HEK293 (cell line): ENCODE results near the gene PRKG1.
"Not testable (repeated sequence)": the region's sequence is repeated elsewhere in the genome, so short reads cannot be mapped to it uniquely, and the experiment has no call there.

Experiments used
- CTCF ChIA-PET: fragments of 350-600 bp; formaldehyde crosslinking; extraction: SDS; loops from one replicate; lab custom pipeline; 2021; ENCODE audit warnings: antibody characterized with exemption; lab: Yijun Ruan, JAX
- POLR2A ChIA-PET: fragments of 300-600 bp; formaldehyde crosslinking; extraction: SDS; loops from one replicate; lab custom pipeline; 2020; ENCODE audit warnings: antibody characterized with exemption, inconsistent platforms; lab: Yijun Ruan, JAX
- H3K27ac ChIP-seq: fragments of 200-500 bp; sonication (Bioruptor generic); 2 replicates; pipeline ENCODE4 v1.5.1; 2014; ENCODE audit warnings: low read depth, low read length, control low read depth, inconsistent platforms; ENCODE audit errors: extremely low read depth
- H3K36me3 ChIP-seq, 2 experiments: fragments of 200-500 bp in 1 of 2; sonication (Bioruptor generic) in 1 of 2; 1 replicate in 1 of 2; 2 replicates in 1 of 2; pipeline ENCODE4 v1.5.1; 2014 to 2017; ENCODE audit warnings: inconsistent platforms in 2 of 2, low read length in 2 of 2; ENCODE audit not compliant: control insufficient read depth in 2 of 2, insufficient read depth in 1 of 2
- H3K4me1 ChIP-seq: fragments of 200-500 bp; sonication (Bioruptor generic); 2 replicates; pipeline ENCODE4 v1.5.1; 2014; ENCODE audit warnings: mild to moderate bottlenecking, low read length, inconsistent platforms; ENCODE audit not compliant: control insufficient read depth, insufficient read depth
- H3K4me3 ChIP-seq: 2 replicates; pipeline ENCODE4 v1.5.1; 2011; ENCODE audit warnings: low read depth, mild to moderate bottlenecking, control low read depth, low read length, moderate library complexity
- H3K9me3 ChIP-seq: fragments of 200-500 bp; sonication (Bioruptor generic); 2 replicates; pipeline ENCODE4 v1.5.1; 2014; ENCODE audit warnings: low read depth, low read length, inconsistent platforms; ENCODE audit not compliant: control insufficient read depth, insufficient read depth
- BCL11A ChIP-seq: fragments of 450-650 bp; formaldehyde crosslinking; IDR thresholded peaks from 2 replicates; pipeline ENCODE4 v1.5.1; 2016; ENCODE audit warnings: low read depth, missing biosample characterization, missing genetic modification characterization
- HOXC10 ChIP-seq: sonication (generic); formaldehyde crosslinking; IDR thresholded peaks from 2 replicates; pipeline ENCODE4 v1.8.1; 2023; ENCODE audit warnings: mild to moderate bottlenecking, missing genetic modification reagents
- IKZF3 ChIP-seq: fragments of 450-650 bp; IDR thresholded peaks from 2 replicates; pipeline ENCODE4 v1.5.0; 2018; ENCODE audit warnings: missing biosample characterization, mild to moderate bottlenecking, missing genetic modification characterization, moderate library complexity
- TRIM28 ChIP-seq: IDR thresholded peaks from 2 replicates; pipeline ENCODE4 v1.6.1; 2011; ENCODE audit warnings: low read length, control low read depth, borderline replicate concordance
- WT1 ChIP-seq: fragments of 450-650 bp; formaldehyde crosslinking; IDR thresholded peaks from 2 replicates; pipeline ENCODE4 v1.5.1; 2016; ENCODE audit warnings: missing biosample characterization, missing genetic modification characterization
- ZBTB48 ChIP-seq: fragments of 450-650 bp; formaldehyde crosslinking; IDR thresholded peaks from 2 replicates; pipeline ENCODE4 v1.5.1; 2016; ENCODE audit warnings: missing biosample characterization, missing genetic modification characterization
- ZNF10 ChIP-seq: fragments of 450-650 bp; formaldehyde crosslinking; IDR thresholded peaks from 2 replicates; pipeline ENCODE4 v1.5.1; 2017; ENCODE audit warnings: missing biosample characterization, missing genetic modification characterization
- ZNF214 ChIP-seq: fragments of 450-650 bp; formaldehyde crosslinking; IDR thresholded peaks from 2 replicates; pipeline ENCODE4 v1.5.1; 2017; ENCODE audit warnings: missing biosample characterization, mild to moderate bottlenecking, missing genetic modification characterization, borderline replicate concordance
- ZNF221 ChIP-seq: fragments of 450-650 bp; formaldehyde crosslinking; IDR thresholded peaks from 2 replicates; pipeline ENCODE4 v1.5.1; 2017; ENCODE audit warnings: missing biosample characterization, missing genetic modification characterization, borderline replicate concordance
- ZNF239 ChIP-seq: fragments of 450-650 bp; formaldehyde crosslinking; IDR thresholded peaks from 2 replicates; pipeline ENCODE4 v1.5.1; 2016; ENCODE audit warnings: missing biosample characterization, missing genetic modification characterization
- ZNF473 ChIP-seq: fragments of 450-650 bp; formaldehyde crosslinking; IDR thresholded peaks from 2 replicates; pipeline ENCODE4 v1.5.1; 2017; ENCODE audit warnings: missing biosample characterization, missing genetic modification characterization
- ZNF521 ChIP-seq: fragments of 450-650 bp; formaldehyde crosslinking; IDR thresholded peaks from 2 replicates; pipeline ENCODE4 v1.5.1; 2017; ENCODE audit warnings: missing biosample characterization, mild to moderate bottlenecking, missing genetic modification characterization
- ZNF571 ChIP-seq: fragments of 450-650 bp; formaldehyde crosslinking; IDR thresholded peaks from 2 replicates; pipeline ENCODE4 v1.5.0; 2017; ENCODE audit warnings: missing biosample characterization, missing genetic modification characterization
- ZNF600 ChIP-seq: fragments of 450-650 bp; formaldehyde crosslinking; IDR thresholded peaks from 2 replicates; pipeline ENCODE4 v1.5.1; 2016; ENCODE audit warnings: missing biosample characterization, missing genetic modification characterization
- ZNF626 ChIP-seq: fragments of 450-650 bp; sonication (Bioruptor Pico); formaldehyde crosslinking; IDR thresholded peaks from 2 replicates; pipeline ENCODE4 v1.5.1; 2018; ENCODE audit warnings: missing biosample characterization, missing genetic modification characterization, inconsistent platforms
- ZXDB ChIP-seq: fragments of 450-650 bp; formaldehyde crosslinking; IDR thresholded peaks from 2 replicates; pipeline ENCODE4 v1.5.1; 2016; ENCODE audit warnings: missing biosample characterization, missing genetic modification characterization
- TF ChIP-seq, protein P1 (sequence below): fragments of 450-650 bp; formaldehyde crosslinking; IDR thresholded peaks from 2 replicates; pipeline ENCODE4 v1.5.1; 2016; ENCODE audit warnings: missing biosample characterization, missing genetic modification characterization
- TF ChIP-seq, protein P2 (sequence below): fragments of 450-650 bp; formaldehyde crosslinking; IDR thresholded peaks from 2 replicates; pipeline ENCODE4 v1.5.1; 2016; ENCODE audit warnings: missing biosample characterization, missing genetic modification characterization
- TF ChIP-seq, protein P3 (sequence below): fragments of 450-650 bp; IDR thresholded peaks from 2 replicates; pipeline ENCODE4 v1.5.1; 2018; ENCODE audit warnings: missing biosample characterization, mild to moderate bottlenecking, missing genetic modification characterization
- TF ChIP-seq, protein P4 (sequence below): fragments of 450-650 bp; formaldehyde crosslinking; IDR thresholded peaks from 2 replicates; pipeline ENCODE4 v1.5.1; 2017; ENCODE audit warnings: missing biosample characterization, missing genetic modification characterization

Gene PRKG1

DNA sequence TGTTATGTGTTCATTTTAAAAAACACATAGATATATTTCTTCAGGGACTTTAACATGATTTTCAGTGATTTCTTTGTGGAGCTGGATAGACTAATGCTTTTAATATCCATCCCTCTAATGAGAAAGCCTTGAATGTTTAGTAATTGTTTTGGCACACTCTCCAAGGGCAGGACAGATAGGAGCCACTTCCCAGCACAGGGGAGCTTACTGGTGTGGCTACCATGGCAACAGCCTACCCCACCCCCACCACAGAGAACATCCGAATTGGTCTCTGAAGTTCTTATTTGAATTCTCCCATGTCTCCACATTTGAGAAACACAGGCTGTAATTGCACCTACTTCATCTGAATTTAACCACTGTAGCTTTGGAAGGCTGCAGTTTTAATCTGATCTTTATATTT lies 87.7 kb downstream of the PRKG1 start:
- H3K27ac ChIP-seq: no peak overlapping the region
- 0 out of 2 replicates have a peak, but pooled peaks cover 5% of the 10 kb centered on the region for H3K4me1 ChIP-seq
- POLR2A ChIA-PET: no interaction called here
- no peaks in the 10 kb centered on the region for H3K9me3 ChIP-seq
- TF ChIP-seq ZNF600 (tag by site-specific recombination) (no peak), IKZF3 (0 out of 2 replicates have a peak, but pooled peaks have one; percentile 16)
- no peak overlapping the region for H3K4me3 ChIP-seq
- CTCF ChIA-PET: interaction anchor here (1.2 kb wide), 1 partner anchor 260 kb away, joined by 5 read pairs; no protein-coding TSS in a partner anchor
- no peaks in the 10 kb centered on the region for H3K36me3 ChIP-seq

DNA sequence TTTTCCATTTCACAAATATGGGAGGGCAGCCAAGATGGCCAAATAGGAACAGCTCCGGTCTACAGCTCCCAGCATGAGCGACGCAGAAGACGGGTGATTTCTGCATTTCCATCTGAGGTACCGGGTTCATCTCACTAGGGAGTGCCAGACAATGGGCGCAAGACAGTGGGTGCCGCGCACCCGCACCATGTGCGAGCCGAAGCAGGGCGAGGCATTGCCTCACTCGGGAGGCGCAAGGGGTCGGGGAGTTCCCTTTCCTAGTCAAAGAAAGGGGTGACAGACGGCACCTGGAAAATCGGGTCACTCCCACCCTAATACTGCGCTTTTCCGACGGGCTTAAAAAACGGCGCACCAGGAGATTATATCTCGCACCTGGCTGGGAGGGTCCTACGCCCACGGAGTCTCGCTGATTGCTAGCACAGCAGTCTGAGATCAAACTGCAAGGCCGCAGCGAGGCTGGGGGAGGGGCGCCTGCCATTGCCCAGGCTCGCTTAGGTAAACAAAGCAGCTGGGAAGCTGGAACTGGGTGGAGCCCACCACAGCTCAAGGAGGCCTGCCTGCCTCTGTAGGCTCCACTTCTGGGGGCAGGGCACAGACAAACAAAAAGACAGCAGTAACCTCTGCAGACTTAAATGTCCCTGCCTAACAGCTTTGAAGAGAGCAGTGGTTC lies 89.2 kb downstream of the PRKG1 start:
- H3K36me3 ChIP-seq, H3K9me3 ChIP-seq, H3K27ac ChIP-seq, CTCF ChIA-PET, H3K4me3 ChIP-seq, H3K4me1 ChIP-seq, POLR2A ChIA-PET: not testable (repeated sequence)

DNA sequence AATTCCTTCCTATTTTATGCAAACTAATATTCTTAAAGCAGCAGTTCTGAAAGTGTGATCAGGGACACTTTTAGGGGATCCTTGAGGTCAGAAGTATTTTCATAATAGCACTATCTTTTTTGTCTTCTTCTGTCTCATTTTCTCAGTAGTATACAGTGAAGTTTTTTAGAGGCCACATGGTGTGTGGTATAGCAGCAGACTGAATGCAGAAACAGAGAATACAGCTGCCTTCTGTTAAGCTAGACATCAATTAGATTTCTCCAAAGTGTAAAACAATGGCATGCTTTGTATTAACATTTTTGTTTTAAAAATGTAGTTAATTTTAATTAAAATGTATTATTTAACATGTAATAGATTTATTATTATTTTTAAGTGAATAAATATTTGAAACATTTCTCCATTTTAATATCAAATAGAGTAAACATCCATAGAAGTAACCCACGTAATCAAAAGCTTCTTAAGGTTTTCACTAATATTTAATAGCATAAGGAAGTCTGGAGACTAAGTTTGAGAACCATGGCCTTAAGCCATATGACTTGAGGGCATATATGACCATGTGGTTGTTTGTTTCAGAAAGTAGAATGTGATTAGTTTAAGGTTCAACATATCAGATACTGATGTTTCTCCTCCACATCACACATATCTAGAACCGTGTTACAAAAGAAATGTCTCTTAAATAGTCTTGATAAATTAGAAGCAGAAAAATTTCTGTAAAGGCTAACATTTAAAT lies 94.0 kb downstream of the PRKG1 start:
- Histone ChIP-seq H3K36me3 (no peaks in the 10 kb centered on the region), H3K4me1 (no peaks in the 10 kb centered on the region), H3K4me3 (no peak overlapping the region), H3K9me3 (no peaks in the 10 kb centered on the region), H3K27ac (no peak overlapping the region)
- POLR2A ChIA-PET: no interaction called here
- CTCF ChIA-PET: no interaction called here
- TF ChIP-seq ZXDB (tag by site-specific recombination) (no peak), ZNF473 (tag by site-specific recombination) (no peak), ZNF600 (tag by site-specific recombination) (no peak), ZNF221 (tag by site-specific recombination) (no peak), ZNF521 (no peak), BCL11A (tag by site-specific recombination) (no peak), ZNF571 (no peak), WT1 (tag by site-specific recombination) (no peak), ZNF10 (tag by site-specific recombination) (no peak), HOXC10 (CRISPR knock-in tag) (no peak), ZNF214 (tag by site-specific recombination) (no peak), ZNF239 (tag by site-specific recombination) (no peak), ZNF626 (tag by site-specific recombination) (no peak), ZBTB48 (tag by site-specific recombination) (no peak), TRIM28 (no peak)
- TF ChIP-seq, protein P1, sequence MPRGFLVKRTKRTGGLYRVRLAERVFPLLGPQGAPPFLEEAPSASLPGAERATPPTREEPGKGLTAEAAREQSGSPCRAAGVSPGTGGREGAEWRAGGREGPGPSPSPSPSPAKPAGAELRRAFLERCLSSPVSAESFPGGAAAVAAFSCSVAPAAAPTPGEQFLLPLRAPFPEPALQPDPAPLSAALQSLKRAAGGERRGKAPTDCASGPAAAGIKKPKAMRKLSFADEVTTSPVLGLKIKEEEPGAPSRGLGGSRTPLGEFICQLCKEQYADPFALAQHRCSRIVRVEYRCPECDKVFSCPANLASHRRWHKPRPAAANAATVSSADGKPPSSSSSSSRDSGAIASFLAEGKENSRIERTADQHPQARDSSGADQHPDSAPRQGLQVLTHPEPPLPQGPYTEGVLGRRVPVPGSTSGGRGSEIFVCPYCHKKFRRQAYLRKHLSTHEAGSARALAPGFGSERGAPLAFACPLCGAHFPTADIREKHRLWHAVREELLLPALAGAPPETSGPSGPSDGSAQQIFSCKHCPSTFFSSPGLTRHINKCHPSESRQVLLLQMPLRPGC (tag by site-specific recombination): no peak
- TF ChIP-seq, protein P2, sequence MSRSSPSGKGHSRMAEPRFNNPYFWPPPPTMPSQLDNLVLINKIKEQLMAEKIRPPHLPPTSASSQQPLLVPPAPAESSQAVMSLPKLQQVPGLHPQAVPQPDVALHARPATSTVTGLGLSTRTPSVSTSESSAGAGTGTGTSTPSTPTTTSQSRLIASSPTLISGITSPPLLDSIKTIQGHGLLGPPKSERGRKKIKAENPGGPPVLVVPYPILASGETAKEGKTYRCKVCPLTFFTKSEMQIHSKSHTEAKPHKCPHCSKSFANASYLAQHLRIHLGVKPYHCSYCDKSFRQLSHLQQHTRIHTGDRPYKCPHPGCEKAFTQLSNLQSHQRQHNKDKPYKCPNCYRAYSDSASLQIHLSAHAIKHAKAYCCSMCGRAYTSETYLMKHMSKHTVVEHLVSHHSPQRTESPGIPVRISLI (tag by site-specific recombination): no peak
- TF ChIP-seq, protein P3, sequence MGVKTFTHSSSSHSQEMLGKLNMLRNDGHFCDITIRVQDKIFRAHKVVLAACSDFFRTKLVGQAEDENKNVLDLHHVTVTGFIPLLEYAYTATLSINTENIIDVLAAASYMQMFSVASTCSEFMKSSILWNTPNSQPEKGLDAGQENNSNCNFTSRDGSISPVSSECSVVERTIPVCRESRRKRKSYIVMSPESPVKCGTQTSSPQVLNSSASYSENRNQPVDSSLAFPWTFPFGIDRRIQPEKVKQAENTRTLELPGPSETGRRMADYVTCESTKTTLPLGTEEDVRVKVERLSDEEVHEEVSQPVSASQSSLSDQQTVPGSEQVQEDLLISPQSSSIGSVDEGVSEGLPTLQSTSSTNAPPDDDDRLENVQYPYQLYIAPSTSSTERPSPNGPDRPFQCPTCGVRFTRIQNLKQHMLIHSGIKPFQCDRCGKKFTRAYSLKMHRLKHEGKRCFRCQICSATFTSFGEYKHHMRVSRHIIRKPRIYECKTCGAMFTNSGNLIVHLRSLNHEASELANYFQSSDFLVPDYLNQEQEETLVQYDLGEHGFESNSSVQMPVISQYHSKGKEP (tag by site-specific recombination): no peak
- TF ChIP-seq, protein P4, sequence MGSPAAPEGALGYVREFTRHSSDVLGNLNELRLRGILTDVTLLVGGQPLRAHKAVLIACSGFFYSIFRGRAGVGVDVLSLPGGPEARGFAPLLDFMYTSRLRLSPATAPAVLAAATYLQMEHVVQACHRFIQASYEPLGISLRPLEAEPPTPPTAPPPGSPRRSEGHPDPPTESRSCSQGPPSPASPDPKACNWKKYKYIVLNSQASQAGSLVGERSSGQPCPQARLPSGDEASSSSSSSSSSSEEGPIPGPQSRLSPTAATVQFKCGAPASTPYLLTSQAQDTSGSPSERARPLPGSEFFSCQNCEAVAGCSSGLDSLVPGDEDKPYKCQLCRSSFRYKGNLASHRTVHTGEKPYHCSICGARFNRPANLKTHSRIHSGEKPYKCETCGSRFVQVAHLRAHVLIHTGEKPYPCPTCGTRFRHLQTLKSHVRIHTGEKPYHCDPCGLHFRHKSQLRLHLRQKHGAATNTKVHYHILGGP: no peak
